Measurements from ENCODE around the gene FEM1A. TPM values are rescaled to one million over a fixed set of nuclear protein-coding genes. Genes with fewer than 3 reads are reported as not detected.
"Not testable (repeated sequence)": the region's sequence is repeated elsewhere in the genome, so short reads cannot be mapped to it uniquely, and the experiment has no call there.

Gene FEM1A
- total and polyA plus RNA-seq, 2 experiments from 2014 or later = 1.1 to 11.0 TPM

GRCh38 chr19:4816202-4816949 lies 24.8 kb downstream of the FEM1A start:
- Histone ChIP-seq H3K4me3 (no peak overlapping the region), H3K9me3 (ENCODE audit: low read depth) (no peaks in the 10 kb centered on the region), H3K9me2 (ENCODE audit: insufficient read depth) (no peaks in the 10 kb centered on the region), H3K27ac (0 out of 2 replicates have a peak overlapping the region, but pooled peaks have one; percentile 16), H3K9ac (no peak overlapping the region), H3K27me3 (replicated peaks; ENCODE audit: insufficient read depth) (no peaks in the 10 kb centered on the region), H3F3A (ENCODE audit: insufficient read depth) (peaks cover 30% of the 10 kb centered on the region), H3K79me2 (ENCODE audit: insufficient read depth) (peaks cover 45% of the 10 kb centered on the region), H3K4me2 (ENCODE audit: unreplicated experiment) (no peak overlapping the region), H3K4me1 (ENCODE audit: insufficient read depth) (peaks cover 4% of the 10 kb centered on the region; the same call in 1 of the 2 replicates), H4K20me1 (ENCODE audit: insufficient read depth) (no peaks in the 10 kb centered on the region), H2AFZ (no peak overlapping the region), H3K36me3 (ENCODE audit: low read depth) (no peaks in the 10 kb centered on the region; the same call in 1 of the 2 replicates)
- DNase-seq = no peak
- TF ChIP-seq EZH2 (IDR thresholded peaks at IDR 0.05; ENCODE audit: insufficient read depth, poor library complexity, severe bottlenecking) (no peak), EZH2phosphoT487 (IDR thresholded peaks at IDR 0.05; ENCODE audit: insufficient read depth, low read depth) (no peak)
- in situ Hi-C loops (cut with MboI) = no loop called here
- WGBS, 2 experiments (ENCODE audit: low coverage in 1 of 2, low lambda C conversion rate in 2 of 2, missing lambda C conversion rate in 2 of 2) = 96 to 97% methylated on average over 27 to 34 of the region's 35 CpGs

DNA sequence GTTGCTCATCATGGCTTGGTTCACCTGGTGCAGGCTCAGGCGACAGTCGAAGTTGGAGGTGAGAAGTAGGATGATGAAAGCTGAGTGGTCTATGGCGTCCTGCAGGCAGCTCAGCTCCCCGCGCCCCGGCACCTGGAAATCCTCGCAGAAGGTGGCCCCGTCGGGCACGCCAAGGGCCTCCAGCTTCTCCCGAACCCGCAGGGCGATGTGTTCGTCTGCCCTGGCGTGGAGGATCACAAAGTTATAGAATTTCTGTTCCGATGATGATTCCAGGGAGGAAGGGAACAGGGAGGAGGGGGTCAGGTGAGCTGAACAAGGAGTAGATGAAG lies 25.4 kb downstream of the FEM1A start:
- in situ Hi-C loops (cut with MboI) = no loop called here
- no peak overlapping the region for H3K4me2 ChIP-seq (ENCODE audit: unreplicated experiment)
- no peak overlapping the region for H3K9ac ChIP-seq
- no peaks in the 10 kb centered on the region; the same call in 1 of the 2 replicates for H3K36me3 ChIP-seq (ENCODE audit: low read depth)
- peaks cover 48% of the 10 kb centered on the region for H3K79me2 ChIP-seq (ENCODE audit: insufficient read depth)
- H3K27ac ChIP-seq = no peak overlapping the region
- no peaks in the 10 kb centered on the region for H3K9me3 ChIP-seq (ENCODE audit: low read depth)
- H3K4me3 ChIP-seq = no peak overlapping the region
- H3K9me2 ChIP-seq (ENCODE audit: insufficient read depth) = no peaks in the 10 kb centered on the region
- no peak for DNase-seq
- TF ChIP-seq EZH2phosphoT487 (IDR thresholded peaks at IDR 0.05; ENCODE audit: insufficient read depth, low read depth) = no peak
- no peak for TF ChIP-seq EZH2 (IDR thresholded peaks at IDR 0.05; ENCODE audit: insufficient read depth, poor library complexity, severe bottlenecking)
- H2AFZ ChIP-seq = no peak overlapping the region
- WGBS, 2 experiments (ENCODE audit: low coverage in 1 of 2, low lambda C conversion rate in 2 of 2, missing lambda C conversion rate in 2 of 2) = 87 to 89% methylated on average over 16 of the region's 16 CpGs
- H3K4me1 ChIP-seq (ENCODE audit: insufficient read depth) = peaks cover 4% of the 10 kb centered on the region; the same call in 1 of the 2 replicates
- no peaks in the 10 kb centered on the region for H3K27me3 ChIP-seq (replicated peaks; ENCODE audit: insufficient read depth)
- H3F3A ChIP-seq (ENCODE audit: insufficient read depth) = peaks cover 29% of the 10 kb centered on the region
- no peaks in the 10 kb centered on the region for H4K20me1 ChIP-seq (ENCODE audit: insufficient read depth)

DNA sequence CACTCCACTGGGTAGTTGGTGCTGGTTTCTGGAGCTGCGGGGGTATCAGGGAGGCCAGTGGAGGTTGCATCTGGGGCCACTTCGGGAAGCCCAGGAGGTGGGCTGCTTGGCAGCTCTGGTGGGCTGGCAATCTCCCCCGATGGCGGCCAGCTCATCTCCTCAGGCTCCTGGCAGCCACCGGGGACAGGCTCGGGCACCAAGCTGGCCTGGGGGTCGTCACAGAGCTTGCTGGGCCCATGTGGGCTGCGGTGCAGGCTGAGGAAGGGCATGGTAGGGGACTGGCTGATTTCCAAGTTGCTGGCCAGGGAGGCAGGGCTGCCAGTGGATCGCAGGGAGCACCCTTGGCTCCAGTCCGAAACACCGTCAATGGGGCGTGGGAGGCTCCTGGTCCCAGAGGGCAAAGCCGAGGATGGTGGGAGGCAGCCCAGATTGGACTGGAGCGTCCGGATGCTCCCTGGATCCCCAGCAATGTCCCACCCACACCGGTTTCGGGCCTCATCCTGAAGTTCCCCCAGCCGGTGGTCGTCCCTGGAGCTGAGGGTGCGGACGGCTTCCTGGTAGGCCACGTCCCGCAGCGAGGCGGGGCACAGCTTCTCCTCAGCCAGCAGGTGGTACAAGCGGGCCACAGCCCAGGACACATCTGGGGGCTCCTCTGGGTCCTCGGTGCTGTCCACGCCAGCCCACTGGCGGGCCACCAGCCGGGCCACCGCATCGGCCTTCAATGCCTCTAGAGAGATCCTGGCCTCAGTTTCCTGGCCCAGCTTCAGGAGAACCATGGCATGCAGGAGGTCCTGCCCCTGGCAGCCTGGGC lies 26.1 kb downstream of the FEM1A start:
- Histone ChIP-seq H3K9me3 (ENCODE audit: low read depth) (no peaks in the 10 kb centered on the region), H3K27ac (no peak overlapping the region), H4K20me1 (ENCODE audit: insufficient read depth) (no peaks in the 10 kb centered on the region), H3K9ac (no peak overlapping the region), H3K4me1 (ENCODE audit: insufficient read depth) (peaks cover 4% of the 10 kb centered on the region; the same call in 1 of the 2 replicates), H3K27me3 (replicated peaks; ENCODE audit: insufficient read depth) (no peaks in the 10 kb centered on the region), H3K79me2 (ENCODE audit: insufficient read depth) (peaks cover 56% of the 10 kb centered on the region), H3K4me3 (no peak overlapping the region), H3K36me3 (ENCODE audit: low read depth) (no peaks in the 10 kb centered on the region; the same call in 1 of the 2 replicates), H3K9me2 (ENCODE audit: insufficient read depth) (no peaks in the 10 kb centered on the region), H3F3A (ENCODE audit: insufficient read depth) (peaks cover 21% of the 10 kb centered on the region), H2AFZ (no peak overlapping the region), H3K4me2 (ENCODE audit: unreplicated experiment) (no peak overlapping the region)
- WGBS, 2 experiments (ENCODE audit: low coverage in 1 of 2, low lambda C conversion rate in 2 of 2, missing lambda C conversion rate in 2 of 2) = 89 to 91% methylated on average over 24 to 32 of the region's 32 CpGs
- no peak for DNase-seq
- in situ Hi-C loops (cut with MboI) = no loop called here
- TF ChIP-seq EZH2 (IDR thresholded peaks at IDR 0.05; ENCODE audit: insufficient read depth, poor library complexity, severe bottlenecking) (no peak), EZH2phosphoT487 (IDR thresholded peaks at IDR 0.05; ENCODE audit: insufficient read depth, low read depth) (no peak)

GRCh38 chr19:4821265-4821664 lies 29.7 kb downstream of the FEM1A start:
- Histone ChIP-seq H3K36me3 (ENCODE audit: low read depth) (no peaks in the 10 kb centered on the region; the same call in 1 of the 2 replicates), H3K4me1 (ENCODE audit: insufficient read depth) (no peaks in the 10 kb centered on the region), H3K27me3 (replicated peaks; ENCODE audit: insufficient read depth) (no peaks in the 10 kb centered on the region), H2AFZ (no peak overlapping the region), H3F3A (ENCODE audit: insufficient read depth) (no peaks in the 10 kb centered on the region), H3K4me3 (no peak overlapping the region), H3K79me2 (ENCODE audit: insufficient read depth) (peaks cover 87% of the 10 kb centered on the region), H3K9ac (no peak overlapping the region), H3K9me2 (ENCODE audit: insufficient read depth) (no peaks in the 10 kb centered on the region), H3K9me3 (ENCODE audit: low read depth) (no peaks in the 10 kb centered on the region), H3K27ac (no peak overlapping the region), H4K20me1 (ENCODE audit: insufficient read depth) (0 out of 2 replicates have a peak, but pooled peaks cover 4% of the 10 kb centered on the region), H3K4me2 (ENCODE audit: unreplicated experiment) (no peak overlapping the region)
- no peak for DNase-seq
- WGBS, 2 experiments (ENCODE audit: low coverage in 1 of 2, low lambda C conversion rate in 2 of 2, missing lambda C conversion rate in 2 of 2) = 56 to 63% methylated on average over 4 of the region's 4 CpGs
- in situ Hi-C loops (cut with MboI) = no loop called here
- TF ChIP-seq EZH2 (IDR thresholded peaks at IDR 0.05; ENCODE audit: insufficient read depth, poor library complexity, severe bottlenecking) (no peak), EZH2phosphoT487 (IDR thresholded peaks at IDR 0.05; ENCODE audit: insufficient read depth, low read depth) (no peak)

DNA sequence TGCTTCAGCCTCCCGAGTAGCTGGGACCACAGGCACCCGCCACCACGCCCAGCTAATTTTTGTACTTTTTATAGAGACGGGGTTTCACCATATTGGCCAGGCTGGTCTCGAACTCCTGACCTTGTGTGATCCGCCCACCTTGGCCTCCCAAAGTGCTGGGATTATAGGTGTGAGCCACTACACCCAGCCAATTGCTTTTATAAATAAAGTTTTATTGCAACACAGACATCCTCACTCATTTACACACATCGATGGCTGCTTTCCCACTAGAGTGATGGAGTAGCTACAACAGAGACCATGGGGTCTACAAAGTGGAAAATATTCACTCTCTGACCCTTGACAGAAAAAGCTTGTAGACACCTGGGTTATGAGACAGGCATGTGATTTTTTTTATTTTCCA lies 30.8 kb downstream of the FEM1A start:
- whole genome bisulfite sequencing, 2 experiments (ENCODE audit: low coverage in 1 of 2, low lambda C conversion rate in 2 of 2, missing lambda C conversion rate in 2 of 2) = 96 to 98% methylated on average over 7 of the region's 7 CpGs
- H3K79me2 ChIP-seq (ENCODE audit: insufficient read depth) = peaks cover 83% of the 10 kb centered on the region
- H3K4me3 ChIP-seq; H3K27ac ChIP-seq; H3K9me3 ChIP-seq (ENCODE audit: low read depth); H3K36me3 ChIP-seq (ENCODE audit: low read depth); H2AFZ ChIP-seq; H4K20me1 ChIP-seq (ENCODE audit: insufficient read depth); in situ Hi-C loops (cut with MboI); H3K9ac ChIP-seq; H3K27me3 ChIP-seq (replicated peaks; ENCODE audit: insufficient read depth); H3K4me2 ChIP-seq (ENCODE audit: unreplicated experiment); DNase-seq; H3F3A ChIP-seq (ENCODE audit: insufficient read depth); H3K9me2 ChIP-seq (ENCODE audit: insufficient read depth); H3K4me1 ChIP-seq (ENCODE audit: insufficient read depth): not testable (repeated sequence)
